ENCODE data around the gene MPHOSPH9. TPM values are rescaled to one million over a fixed set of nuclear protein-coding genes. Genes with fewer than 3 reads are reported as not detected.

Gene MPHOSPH9
- total and polyA plus RNA-seq, 8 donors = 4.9 to 288 (median 45.3) TPM

DNA sequence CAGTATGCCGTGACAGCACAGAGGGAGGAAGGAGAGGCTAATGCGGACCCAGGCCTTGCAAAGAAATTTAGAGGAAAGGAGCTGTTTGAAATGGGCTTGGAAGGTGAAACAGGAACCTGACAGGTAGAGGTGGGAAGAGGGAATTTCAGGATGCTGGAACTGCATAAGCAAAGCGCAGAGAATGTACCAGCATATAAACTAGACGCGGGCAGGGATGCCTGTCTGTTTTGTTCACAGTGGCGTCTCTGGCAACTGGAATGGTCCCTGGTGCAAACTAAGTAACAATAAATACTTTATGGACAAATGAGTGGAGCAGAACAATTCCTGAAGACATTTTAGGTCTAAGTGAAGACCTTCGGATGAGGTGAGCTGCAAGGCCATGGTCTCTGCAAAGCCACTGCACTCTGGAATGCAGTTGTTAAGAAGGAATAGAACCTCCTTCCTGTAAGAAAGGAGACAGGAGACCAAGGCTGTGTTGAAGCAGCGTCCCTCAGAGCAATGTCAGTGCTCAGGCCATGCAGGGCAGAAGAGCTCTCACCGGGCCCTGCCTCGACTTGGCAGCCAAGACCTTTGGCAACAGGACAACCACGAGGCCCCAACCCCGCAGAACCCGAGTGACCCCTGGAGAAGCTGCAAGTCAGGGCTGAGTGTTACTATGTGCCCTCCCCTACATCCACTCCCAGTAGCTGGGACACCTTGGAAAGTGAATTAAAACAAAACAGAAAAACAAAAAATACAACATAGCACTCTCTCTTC, 124.8 kb downstream of the MPHOSPH9 start:
- peaks cover 0 to 18% (median 5%) of the 10 kb centered on the region in 4 donors for H3K36me3 ChIP-seq
- DNase-seq = no peak
- H3K27me3 ChIP-seq = no peaks in the 10 kb centered on the region
- H3K9me3 ChIP-seq = no peaks in the 10 kb centered on the region
- H3K4me1 ChIP-seq = peaks cover 10 to 57% (median 34%) of the 10 kb centered on the region in 4 donors
- H3K27ac ChIP-seq = peak overlapping the region in 4 of 5 donors; percentile 4 to 60 (median 29)
- no peak for TF ChIP-seq EP300 (IDR thresholded peaks at IDR 0.05)
- TF ChIP-seq, protein P1, sequence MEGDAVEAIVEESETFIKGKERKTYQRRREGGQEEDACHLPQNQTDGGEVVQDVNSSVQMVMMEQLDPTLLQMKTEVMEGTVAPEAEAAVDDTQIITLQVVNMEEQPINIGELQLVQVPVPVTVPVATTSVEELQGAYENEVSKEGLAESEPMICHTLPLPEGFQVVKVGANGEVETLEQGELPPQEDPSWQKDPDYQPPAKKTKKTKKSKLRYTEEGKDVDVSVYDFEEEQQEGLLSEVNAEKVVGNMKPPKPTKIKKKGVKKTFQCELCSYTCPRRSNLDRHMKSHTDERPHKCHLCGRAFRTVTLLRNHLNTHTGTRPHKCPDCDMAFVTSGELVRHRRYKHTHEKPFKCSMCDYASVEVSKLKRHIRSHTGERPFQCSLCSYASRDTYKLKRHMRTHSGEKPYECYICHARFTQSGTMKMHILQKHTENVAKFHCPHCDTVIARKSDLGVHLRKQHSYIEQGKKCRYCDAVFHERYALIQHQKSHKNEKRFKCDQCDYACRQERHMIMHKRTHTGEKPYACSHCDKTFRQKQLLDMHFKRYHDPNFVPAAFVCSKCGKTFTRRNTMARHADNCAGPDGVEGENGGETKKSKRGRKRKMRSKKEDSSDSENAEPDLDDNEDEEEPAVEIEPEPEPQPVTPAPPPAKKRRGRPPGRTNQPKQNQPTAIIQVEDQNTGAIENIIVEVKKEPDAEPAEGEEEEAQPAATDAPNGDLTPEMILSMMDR (IDR thresholded peaks at IDR 0.05) = no peak
- TF ChIP-seq POLR2AphosphoS5 (IDR thresholded peaks at IDR 0.05) = no peak
- no peak for TF ChIP-seq POLR2A (IDR thresholded peaks at IDR 0.05)
- 81 to 85% (median 85%) methylated on average over 12 to 13 of the region's 13 CpGs for WGBS, 5 donors
- no peak overlapping the region for H3K4me3 ChIP-seq
- intact Hi-C loops (cut with DNase I; ENCODE audit: low total_unique reads) = no loop called here

DNA sequence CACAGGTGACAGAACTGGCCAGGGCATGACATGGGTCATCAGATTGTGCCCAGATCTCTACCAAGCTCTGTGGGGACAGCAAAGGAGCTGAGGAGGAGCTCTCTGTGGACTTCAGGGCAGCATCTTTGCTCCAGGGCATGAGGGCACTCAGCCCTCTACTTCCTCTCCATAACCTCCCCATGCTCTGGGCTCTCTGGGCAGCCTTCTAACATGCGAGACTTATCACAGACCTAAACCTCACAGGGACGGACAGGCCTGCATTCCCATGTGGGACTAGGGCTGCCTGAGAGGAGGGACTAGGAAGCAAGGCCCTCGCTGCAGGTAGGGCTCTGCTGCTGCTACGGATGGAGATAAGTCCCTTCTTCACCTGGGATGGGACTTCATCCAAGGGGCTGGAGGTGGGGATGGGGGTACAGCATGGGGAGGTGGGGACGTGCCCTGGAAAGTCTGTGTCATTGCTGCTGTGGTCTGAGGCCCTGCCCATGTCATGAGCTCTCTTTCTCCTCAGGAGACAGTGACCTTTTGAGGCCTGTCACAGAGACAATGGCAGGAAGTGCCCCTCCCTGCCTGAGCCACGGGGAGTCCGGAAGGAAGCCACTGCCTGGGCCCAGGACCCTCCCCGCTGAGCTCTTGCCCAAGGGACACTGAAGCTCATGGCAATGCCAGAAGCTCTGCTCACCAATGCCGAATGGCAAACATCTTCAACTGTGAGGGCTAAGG, 126.1 kb downstream of the MPHOSPH9 start:
- H3K27ac ChIP-seq = peak overlapping the region in 4 of 5 donors; percentile 4 to 64 (median 54)
- peak in 1 of 2 donors; percentile 55 for DNase-seq
- intact Hi-C loops (cut with DNase I; ENCODE audit: low total_unique reads) = no loop called here
- no peaks in the 10 kb centered on the region for H3K27me3 ChIP-seq
- H3K9me3 ChIP-seq = no peaks in the 10 kb centered on the region
- WGBS, 5 donors = 69 to 82% (median 76%) methylated on average over 7 to 9 of the region's 9 CpGs
- peaks cover 0 to 18% (median 5%) of the 10 kb centered on the region in 4 donors for H3K36me3 ChIP-seq
- TF ChIP-seq, protein P1 (IDR thresholded peaks at IDR 0.05) = no peak
- no peak for TF ChIP-seq POLR2A (IDR thresholded peaks at IDR 0.05)
- no peak for TF ChIP-seq POLR2AphosphoS5 (IDR thresholded peaks at IDR 0.05)
- no peak for TF ChIP-seq EP300 (IDR thresholded peaks at IDR 0.05)
- no peak overlapping the region for H3K4me3 ChIP-seq
- peaks cover 4 to 49% (median 27%) of the 10 kb centered on the region in 4 donors for H3K4me1 ChIP-seq

DNA sequence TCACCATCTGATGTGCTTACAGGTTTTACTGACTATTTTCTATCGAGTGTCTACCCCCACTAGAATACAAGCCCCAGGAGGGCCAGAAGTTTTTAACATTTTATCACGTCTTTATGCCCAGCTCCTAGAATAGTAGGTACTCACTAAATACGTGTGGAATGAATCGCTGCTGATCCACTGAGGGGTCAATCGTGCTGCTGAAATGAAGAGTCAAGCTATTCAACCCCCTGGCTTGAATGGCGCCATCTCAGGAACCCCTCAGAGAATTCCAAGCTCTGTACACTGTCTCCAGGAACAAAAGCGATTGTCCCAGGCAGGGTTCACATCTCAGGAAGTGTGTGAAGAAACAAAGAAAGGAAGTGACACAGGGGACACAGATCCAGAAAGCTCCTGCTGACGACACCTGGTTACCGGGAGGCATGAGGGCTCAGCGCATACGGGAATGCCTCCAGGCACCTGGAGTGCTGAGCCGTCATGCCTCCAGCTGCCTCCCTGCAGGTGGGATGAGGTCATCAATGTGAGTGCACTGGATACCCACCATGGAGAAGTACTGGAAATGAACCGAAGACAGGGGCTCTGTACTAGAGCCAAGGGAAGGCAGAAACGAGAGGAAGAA, 127.6 kb downstream of the MPHOSPH9 start:
- 82 to 86% (median 84%) methylated on average over 14 of the region's 14 CpGs for WGBS, 5 donors
- no peak overlapping the region for H3K4me3 ChIP-seq
- peaks cover 0 to 18% (median 5%) of the 10 kb centered on the region in 4 donors for H3K36me3 ChIP-seq

DNA sequence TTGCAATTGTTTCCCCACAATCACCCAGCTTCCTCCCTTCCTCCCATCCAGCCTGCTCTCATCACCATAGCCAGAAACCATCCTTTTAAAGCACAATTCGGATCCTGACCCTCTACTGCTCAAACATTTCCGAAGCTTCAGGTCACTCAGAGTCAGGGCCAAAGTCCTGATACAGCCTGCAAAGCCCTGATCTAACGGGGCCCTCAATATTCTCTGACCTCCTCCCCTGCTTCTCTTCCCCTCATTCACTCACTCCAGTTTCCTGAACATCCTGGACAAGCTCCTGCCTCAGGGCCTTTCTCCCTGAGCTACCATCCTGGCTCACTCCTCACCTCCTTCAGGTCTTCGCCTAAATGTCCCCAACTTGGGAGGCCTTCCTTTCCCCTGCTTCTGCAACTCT, 128.1 kb downstream of the MPHOSPH9 start:
- Histone ChIP-seq H3K36me3 (peaks cover 0 to 14% (median 5%) of the 10 kb centered on the region in 4 donors), H3K4me1 (peaks cover 3 to 48% (median 21%) of the 10 kb centered on the region in 4 donors), H3K27me3 (no peaks in the 10 kb centered on the region), H3K27ac (peak overlapping the region in 2 of 5 donors; percentile 20 to 56), H3K9me3 (no peaks in the 10 kb centered on the region), H3K4me3 (no peak overlapping the region)
- DNase-seq = no peak
- intact Hi-C loops (cut with DNase I; ENCODE audit: low total_unique reads) = no loop called here
- 81 to 90% (median 87%) methylated on average over 4 of the region's 4 CpGs for WGBS, 5 donors
- TF ChIP-seq POLR2AphosphoS5 (IDR thresholded peaks at IDR 0.05) (no peak), POLR2A (IDR thresholded peaks at IDR 0.05) (no peak), EP300 (IDR thresholded peaks at IDR 0.05) (no peak)
- TF ChIP-seq, protein P1 (IDR thresholded peaks at IDR 0.05) = no peak

More for the DNA sequence above, 127.6 kb downstream of the MPHOSPH9 start:
- no peak for DNase-seq
- TF ChIP-seq POLR2AphosphoS5 (IDR thresholded peaks at IDR 0.05) (peak in 1 of 3 donors; percentile 7), POLR2A (IDR thresholded peaks at IDR 0.05) (no peak)
- Histone ChIP-seq H3K9me3 (no peaks in the 10 kb centered on the region), H3K4me1 (peaks cover 4 to 43% (median 23%) of the 10 kb centered on the region in 4 donors), H3K27me3 (no peaks in the 10 kb centered on the region), H3K27ac (peak overlapping the region in 4 of 5 donors; percentile 20 to 64 (median 50))
- intact Hi-C loops (cut with DNase I; ENCODE audit: low total_unique reads) = no loop called here

Small RNA genes within 50 kb of the gene (small RNA-seq; reads per million reads assigned to genes)
- gene RNA5SP375 = 0 to 0.49 (median 0.36) reads per million in 4 donors

Other genes with a start within 250 kb of the MPHOSPH9 start
- 10 to 100 TPM in 3 of 5 donors, 1 to 10 TPM in 2; 5.2 to 28.1 (median 13.4) TPM for gene PITPNM2, start 82.1 kb downstream of the MPHOSPH9 start, total RNA-seq
- 1 to 10 TPM; 1.8 to 5.9 (median 4.6) TPM for gene PITPNM2, start 82.1 kb downstream of the MPHOSPH9 start, polyA plus RNA-seq
- 10 to 100 TPM in 2 of 5 donors, 1 to 10 TPM in 2, not detected in 1; 3.1 to 20.0 (median 9.9) TPM for gene MTRFR, start 295 bp upstream of the MPHOSPH9 start, total RNA-seq
- gene MTRFR, start 295 bp upstream of the MPHOSPH9 start, polyA plus RNA-seq = 10 to 100 TPM in 1 of 3 donors, 1 to 10 TPM in 2; 7.6 to 13.7 (median 9.5) TPM
- gene CDK2AP1, start 38.7 kb upstream of the MPHOSPH9 start, total RNA-seq = 100 to 1,000 TPM in 2 of 5 donors, 10 to 100 TPM in 3; 38.5 to 227 (median 77.5) TPM
- 100 to 1,000 TPM; 115 to 249 (median 154) TPM for gene CDK2AP1, start 38.7 kb upstream of the MPHOSPH9 start, polyA plus RNA-seq
- 10 to 100 TPM in 4 of 5 donors, 1 to 10 TPM in 1; 6.4 to 35.6 (median 17.7) TPM for gene SBNO1, start 131.7 kb upstream of the MPHOSPH9 start, total RNA-seq
- 1 to 10 TPM; 3.4 to 4.1 (median 3.6) TPM for gene SBNO1, start 131.7 kb upstream of the MPHOSPH9 start, polyA plus RNA-seq
- gene KMT5A, start 151.0 kb upstream of the MPHOSPH9 start, total RNA-seq = 10 to 100 TPM; 22.8 to 64.6 (median 46.1) TPM
- 10 to 100 TPM; 16.5 to 20.4 (median 16.6) TPM for gene KMT5A, start 151.0 kb upstream of the MPHOSPH9 start, polyA plus RNA-seq
- 1 to 10 TPM; 2.0 to 5.3 (median 3.8) TPM for gene RILPL2, start 203.5 kb upstream of the MPHOSPH9 start, total RNA-seq
- gene RILPL2, start 203.5 kb upstream of the MPHOSPH9 start, polyA plus RNA-seq = 1 to 10 TPM; 4.6 to 5.9 (median 5.5) TPM
- gene SNRNP35, start 225.0 kb upstream of the MPHOSPH9 start, total RNA-seq = 10 to 100 TPM in 4 of 5 donors, 1 to 10 TPM in 1; 5.8 to 55.0 (median 22.8) TPM
- gene SNRNP35, start 225.0 kb upstream of the MPHOSPH9 start, polyA plus RNA-seq = 10 to 100 TPM; 34.1 to 47.3 (median 45.8) TPM

All from stomach (tissue), 9 donors.